ENCODE data around the gene AGFG2.

The AGFG2 gene

GRCh38 chr7:100509231-100509630, 29.8 kb upstream of the AGFG2 start (continued):
- TF ChIP-seq PATZ1 (CRISPR knock-in tag; IDR thresholded peaks at IDR 0.05; ENCODE audit: borderline replicate concordance) (no peak), CSRNP3 (CRISPR knock-in tag; IDR thresholded peaks at IDR 0.05) (no peak), ZFP30 (CRISPR knock-in tag; IDR thresholded peaks at IDR 0.05) (no peak), CREB5 (CRISPR knock-in tag; IDR thresholded peaks at IDR 0.05; ENCODE audit: low read depth) (no peak), TCF4 (CRISPR knock-in tag; IDR thresholded peaks at IDR 0.05; ENCODE audit: borderline replicate concordance) (no peak), OSR1 (CRISPR knock-in tag; IDR thresholded peaks at IDR 0.05) (no peak)

- no peak for ATAC-seq
- no peak for TF ChIP-seq ZNF8 (CRISPR knock-in tag; IDR thresholded peaks at IDR 0.05)
Observed at GRCh38 chr7:100510437-100511239, 28.4 kb upstream of the AGFG2 start.

- no peak for ATAC-seq
- TF ChIP-seq ZFP30 (CRISPR knock-in tag; IDR thresholded peaks at IDR 0.05) (no peak), PPARA (CRISPR knock-in tag; IDR thresholded peaks at IDR 0.05; ENCODE audit: borderline replicate concordance) (no peak), ISL1 (CRISPR knock-in tag; IDR thresholded peaks at IDR 0.05) (no peak), ZNF70 (CRISPR knock-in tag; IDR thresholded peaks at IDR 0.05) (no peak), SNAI2 (CRISPR knock-in tag; IDR thresholded peaks at IDR 0.05) (no peak), CSRNP3 (CRISPR knock-in tag; IDR thresholded peaks at IDR 0.05) (no peak), BACH2 (CRISPR knock-in tag; IDR thresholded peaks at IDR 0.05; ENCODE audit: borderline replicate concordance) (no peak), ZNF8 (CRISPR knock-in tag; IDR thresholded peaks at IDR 0.05) (no peak), POU6F1 (CRISPR knock-in tag; IDR thresholded peaks at IDR 0.05; ENCODE audit: borderline replicate concordance, low read depth) (no peak)
Observed at GRCh38 chr7:100513212-100513810, 25.7 kb upstream of the AGFG2 start.

GRCh38 chr7:100515072-100515532, 23.9 kb upstream of the AGFG2 start:
- TF ChIP-seq GLIS3 (CRISPR knock-in tag; IDR thresholded peaks at IDR 0.05) (no peak), SNAI2 (CRISPR knock-in tag; IDR thresholded peaks at IDR 0.05) (peak; percentile 80; the same call in 1 of the 2 replicates), CSDC2 (CRISPR knock-in tag; IDR thresholded peaks at IDR 0.05) (no peak), ISL1 (CRISPR knock-in tag; IDR thresholded peaks at IDR 0.05) (peak; percentile 56; the same call in 1 of the 2 replicates), PATZ1 (CRISPR knock-in tag; IDR thresholded peaks at IDR 0.05; ENCODE audit: borderline replicate concordance) (peak; percentile 85)
- peak; percentile 89 for ATAC-seq

Measured in SK-N-SH treated with all-trans-retinoic acid at 6 μM for 48 hours (cell line).